Posterior cingulate gyrus (tissue), 11 donors: Measurements from ENCODE around the gene LDLRAD3.

Experiments used
- DNase-seq, 10 donors: peaks; one replicate each; pipeline versions ENCODE4 v3.0.0 to v3.0.0-alpha.2; 2020 to 2021; ENCODE audit warnings: mixed read lengths in 3 of 10
- intact Hi-C: fragments of 100-400 bp; cut with DNase I; formaldehyde crosslinking; loops from one replicate; pipeline ENCODE4 v1.15.1; 2023

LDLRAD3 gene

DNA sequence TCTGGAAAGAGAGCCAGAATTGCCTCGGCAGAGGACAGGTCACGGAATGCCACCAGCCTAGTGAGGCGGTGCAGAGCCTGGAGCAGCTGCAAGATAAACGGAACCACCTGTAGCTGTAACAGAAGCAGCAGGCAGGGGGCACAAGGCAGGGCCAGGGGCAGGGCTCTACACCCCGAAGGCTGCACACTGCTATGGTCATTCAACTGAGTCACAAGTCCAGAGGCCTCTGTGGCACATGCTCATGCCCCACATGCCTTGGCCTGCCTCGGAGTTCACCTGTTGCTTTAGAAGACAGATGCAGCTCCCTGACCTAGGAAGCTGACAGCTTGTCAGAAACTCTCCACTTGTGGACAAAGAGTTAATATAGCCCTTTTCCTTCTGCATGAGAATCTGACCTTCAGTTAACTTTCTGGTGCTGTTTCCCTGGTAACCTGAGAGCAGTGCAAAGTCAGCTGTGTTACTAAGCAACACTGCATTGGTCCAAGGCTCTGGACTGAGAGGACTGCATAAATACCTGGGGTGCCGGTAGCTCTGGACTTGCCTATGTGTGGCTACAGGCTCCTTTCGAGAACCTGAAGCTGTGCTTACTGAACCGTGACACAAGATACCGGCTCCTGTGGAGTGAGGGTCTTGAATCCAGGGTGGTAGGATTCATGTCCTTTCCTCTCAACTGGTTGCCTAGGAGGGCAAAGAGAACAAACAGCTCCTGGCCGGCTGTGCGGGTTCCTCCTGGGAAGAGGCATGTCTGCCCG, 334.8 kb downstream of the LDLRAD3 start:
- intact Hi-C loops = no loop called here
- peak in 1 of 10 donors; percentile 76 for DNase-seq

DNA sequence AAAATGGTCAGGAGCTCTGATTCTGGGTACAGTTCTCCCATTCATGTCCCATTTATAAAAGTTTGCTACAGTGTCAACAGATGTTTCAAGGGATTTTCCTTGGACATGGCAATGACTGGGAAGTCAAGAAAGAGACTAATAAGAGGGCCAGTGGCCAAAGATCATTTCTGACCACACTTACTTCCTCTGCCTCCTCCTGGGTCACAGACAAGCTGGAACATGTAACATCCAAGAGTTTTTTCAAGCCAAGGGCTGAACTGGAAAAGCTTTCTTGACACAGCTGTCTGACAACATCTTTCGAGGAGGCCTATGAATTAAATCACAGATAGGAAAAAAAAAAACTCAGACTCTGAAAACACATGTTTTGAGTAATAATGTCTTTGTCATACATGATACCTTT, 336.7 kb downstream of the LDLRAD3 start:
- DNase-seq = no peak
- intact Hi-C loops = no loop called here
